WERI-Rb-1 (cell line): ENCODE results near the gene ANXA9.

Experiments used
- DNase-seq: peaks from one replicate; pipeline ENCODE4 v3.0.0-alpha.2; 2020
- H3K27ac ChIP-seq: fragments of 250-450 bp; sonication (Bioruptor Pico); 2 replicates; pipeline ENCODE4 v1.5.1; 2020; ENCODE audit warnings: mild to moderate bottlenecking, moderate library complexity
- H3K27me3 ChIP-seq: fragments of 250-450 bp; sonication (Bioruptor Pico); 2 replicates; pipeline ENCODE4 v1.5.1; 2021; ENCODE audit warnings: mild to moderate bottlenecking, low read depth, moderate library complexity; ENCODE audit not compliant: insufficient read depth, severe bottlenecking
- H3K36me3 ChIP-seq: fragments of 250-450 bp; sonication (Bioruptor Pico); 2 replicates; pipeline ENCODE4 v1.5.1; 2020; ENCODE audit warnings: mild to moderate bottlenecking, moderate library complexity
- H3K4me3 ChIP-seq: 2 replicates; pipeline ENCODE4 v1.5.1; 2011; ENCODE audit warnings: low read depth, mild to moderate bottlenecking, control low read depth, low read length
- H3K9me3 ChIP-seq: fragments of 250-450 bp; sonication (Bioruptor Pico); 2 replicates; pipeline ENCODE4 v1.5.1; 2021; ENCODE audit warnings: mild to moderate bottlenecking, moderate library complexity; ENCODE audit not compliant: severe bottlenecking
- TF ChIP-seq, protein P1 (sequence below): IDR thresholded peaks from 2 replicates; pipeline ENCODE4 v1.5.1; 2011; ENCODE audit warnings: low read depth, mild to moderate bottlenecking, control low read depth, inconsistent platforms, low read length

The ANXA9 gene

DNA sequence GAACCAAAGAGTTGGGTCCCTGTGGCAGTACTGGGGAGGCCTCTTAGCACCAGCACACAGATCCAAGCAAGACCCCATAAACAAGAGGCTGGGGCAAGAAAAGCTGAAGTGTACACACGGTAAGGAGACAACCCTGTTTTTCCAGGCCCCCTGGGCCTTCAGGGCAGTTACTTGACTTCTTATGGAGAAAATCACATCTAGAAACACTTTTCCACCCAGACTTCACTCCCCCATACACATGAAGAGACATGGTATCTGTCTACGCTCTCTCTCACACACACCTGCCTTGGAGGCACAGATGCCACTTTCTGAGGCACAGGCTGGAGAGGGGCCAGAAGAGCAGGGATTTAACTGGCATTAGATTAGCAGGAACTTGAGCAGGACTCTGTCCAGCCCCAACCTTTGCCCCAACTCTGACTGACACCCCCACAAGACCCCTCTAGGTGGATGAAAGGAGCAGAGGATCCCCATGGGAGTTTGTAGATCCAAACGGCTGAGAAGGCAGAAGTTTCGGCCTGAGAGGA lies 9.6 kb upstream of the ANXA9 start:
- DNase-seq = peak; percentile 54
- H3K9me3 ChIP-seq = peaks cover 4% of the 10 kb centered on the region
- TF ChIP-seq, protein P1, sequence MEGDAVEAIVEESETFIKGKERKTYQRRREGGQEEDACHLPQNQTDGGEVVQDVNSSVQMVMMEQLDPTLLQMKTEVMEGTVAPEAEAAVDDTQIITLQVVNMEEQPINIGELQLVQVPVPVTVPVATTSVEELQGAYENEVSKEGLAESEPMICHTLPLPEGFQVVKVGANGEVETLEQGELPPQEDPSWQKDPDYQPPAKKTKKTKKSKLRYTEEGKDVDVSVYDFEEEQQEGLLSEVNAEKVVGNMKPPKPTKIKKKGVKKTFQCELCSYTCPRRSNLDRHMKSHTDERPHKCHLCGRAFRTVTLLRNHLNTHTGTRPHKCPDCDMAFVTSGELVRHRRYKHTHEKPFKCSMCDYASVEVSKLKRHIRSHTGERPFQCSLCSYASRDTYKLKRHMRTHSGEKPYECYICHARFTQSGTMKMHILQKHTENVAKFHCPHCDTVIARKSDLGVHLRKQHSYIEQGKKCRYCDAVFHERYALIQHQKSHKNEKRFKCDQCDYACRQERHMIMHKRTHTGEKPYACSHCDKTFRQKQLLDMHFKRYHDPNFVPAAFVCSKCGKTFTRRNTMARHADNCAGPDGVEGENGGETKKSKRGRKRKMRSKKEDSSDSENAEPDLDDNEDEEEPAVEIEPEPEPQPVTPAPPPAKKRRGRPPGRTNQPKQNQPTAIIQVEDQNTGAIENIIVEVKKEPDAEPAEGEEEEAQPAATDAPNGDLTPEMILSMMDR = no peak
- H3K27me3 ChIP-seq = no peaks in the 10 kb centered on the region
- H3K4me3 ChIP-seq = no peak overlapping the region
- H3K27ac ChIP-seq = peak overlapping the region; percentile 94
- peaks cover 54% of the 10 kb centered on the region for H3K36me3 ChIP-seq

GRCh38 chr1:150973258-150973835 lies 8.7 kb upstream of the ANXA9 start:
- DNase-seq = peak; percentile 63
- Histone ChIP-seq H3K27me3 (no peaks in the 10 kb centered on the region), H3K27ac (peak overlapping the region; percentile 94), H3K4me3 (peak overlapping the region; percentile 57), H3K9me3 (peaks cover 4% of the 10 kb centered on the region), H3K36me3 (peaks cover 46% of the 10 kb centered on the region)
- TF ChIP-seq, protein P1 = no peak

- peak overlapping the region; percentile 94 for H3K27ac ChIP-seq
- TF ChIP-seq, protein P1 = no peak
- DNase-seq = peak; percentile 67
- peak overlapping the region; percentile 57 for H3K4me3 ChIP-seq
- peaks cover 39% of the 10 kb centered on the region for H3K36me3 ChIP-seq
- peaks cover 4% of the 10 kb centered on the region for H3K9me3 ChIP-seq
- no peaks in the 10 kb centered on the region for H3K27me3 ChIP-seq
These were observed 8.1 kb upstream of the ANXA9 start for GRCh38 chr1:150973836-150974579.

- Histone ChIP-seq H3K36me3 (peaks cover 31% of the 10 kb centered on the region), H3K27me3 (no peaks in the 10 kb centered on the region), H3K4me3 (peak within 1 kb of the TSS; percentile 57), H3K27ac (peak within 1 kb of the TSS; percentile 94), H3K9me3 (peaks cover 4% of the 10 kb centered on the region)
- TF ChIP-seq, protein P1 = no peak
- DNase-seq = peak; percentile 97
These were observed 7.3 kb upstream of the ANXA9 start, which contains the start of gene CERS2 for GRCh38 chr1:150974580-150975478. CERS2 (minus strand) TSS chr1:150974835; CDS start chr1:150969090, 5,745 bp downstream.

DNA sequence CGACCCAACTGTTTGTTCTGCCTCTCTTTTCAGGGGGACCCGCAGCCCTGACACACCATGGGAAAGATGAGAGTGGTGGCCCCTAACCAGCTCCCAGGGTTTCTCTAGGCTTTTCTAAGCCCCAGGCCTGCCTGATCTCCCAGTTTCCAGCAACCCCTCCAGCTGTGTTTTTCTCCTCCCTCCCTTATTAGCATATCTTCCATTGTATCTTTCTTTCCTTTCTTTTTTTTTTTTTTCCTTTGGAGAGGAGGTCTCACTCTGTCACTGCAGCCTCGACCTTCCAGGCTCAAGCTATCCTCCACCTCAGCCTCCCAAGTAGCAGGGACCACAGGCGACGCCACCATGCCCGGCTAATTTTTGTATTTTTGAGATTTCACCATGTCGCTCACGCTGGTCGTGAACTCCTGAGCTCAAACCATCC lies 5.7 kb upstream of the ANXA9 start:
- Histone ChIP-seq H3K36me3 (peaks cover 19% of the 10 kb centered on the region), H3K9me3 (peaks cover 4% of the 10 kb centered on the region), H3K4me3 (no peak overlapping the region), H3K27ac (no peak overlapping the region), H3K27me3 (no peaks in the 10 kb centered on the region)
- no peak for DNase-seq
- TF ChIP-seq, protein P1 = no peak
